GM21367 (cell line): Measurements from ENCODE around the gene LDHB.
"Not testable (repeated sequence)": the region's sequence is repeated elsewhere in the genome, so short reads cannot be mapped to it uniquely, and the experiment has no call there.

Source experiments
- ATAC-seq: cut with Tn5 transposase; IDR thresholded peaks from one replicate; pipeline ENCODE4 v1.9.1; 2021; ENCODE audit not compliant: unreplicated experiment

LDHB gene

DNA sequence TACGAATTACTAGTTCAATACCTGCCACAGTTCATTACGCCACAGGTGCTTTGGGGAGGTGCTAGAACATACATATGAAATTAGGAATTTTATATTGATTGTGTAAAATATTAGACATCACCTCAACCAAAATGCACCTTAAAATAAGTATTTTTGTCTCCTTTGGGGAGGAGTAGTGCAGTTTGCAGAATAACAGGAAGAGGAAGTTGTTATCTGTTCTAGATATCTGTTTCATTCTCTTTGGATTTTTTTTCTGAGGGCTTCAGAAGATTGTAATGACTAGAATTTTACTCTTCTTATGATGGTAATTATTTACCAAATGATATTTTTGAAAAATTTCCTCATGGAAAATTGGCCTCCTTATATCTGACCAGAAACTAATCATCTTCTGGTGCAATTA lies 43.1 kb downstream of the LDHB start:
- ATAC-seq, result no peak

DNA sequence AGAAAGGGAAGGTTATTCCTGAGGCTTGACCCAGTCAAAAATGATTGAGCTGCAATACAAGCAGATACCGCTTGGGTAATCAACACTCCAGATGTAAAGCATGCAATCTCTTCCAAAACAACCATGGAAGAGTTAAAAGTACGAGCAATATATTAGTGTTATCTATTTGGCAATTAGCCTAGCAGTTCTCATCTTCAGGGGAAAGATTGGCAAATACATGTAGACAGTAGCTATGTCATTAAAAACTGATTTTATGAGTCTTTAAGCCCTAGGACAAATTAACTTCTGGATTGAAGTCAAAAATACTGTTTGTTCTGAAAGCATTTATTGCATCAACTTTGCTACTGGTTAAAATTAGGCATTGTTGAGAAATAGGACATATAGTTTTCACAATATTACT lies 43.7 kb downstream of the LDHB start:
- no peak for ATAC-seq

DNA sequence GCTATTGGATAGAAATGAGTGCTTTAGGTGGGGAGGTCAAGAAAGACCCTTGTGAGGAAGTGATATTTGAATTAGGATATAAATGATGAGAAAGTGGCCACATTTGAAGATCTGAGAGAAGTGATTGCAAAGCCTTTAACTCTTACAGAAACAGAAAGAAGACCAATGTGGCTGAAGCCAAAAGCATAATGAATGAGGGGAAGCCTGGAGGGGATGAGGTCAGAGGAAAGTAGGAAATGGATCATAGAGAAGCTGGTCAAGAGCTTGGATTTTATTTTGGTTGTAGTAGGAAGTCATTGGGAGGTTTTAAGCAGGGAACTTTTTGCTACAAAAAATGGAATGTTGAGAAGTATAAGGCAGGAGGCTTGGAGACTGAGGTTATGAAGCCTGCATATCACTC lies 49.4 kb downstream of the LDHB start:
- no peak for ATAC-seq

DNA sequence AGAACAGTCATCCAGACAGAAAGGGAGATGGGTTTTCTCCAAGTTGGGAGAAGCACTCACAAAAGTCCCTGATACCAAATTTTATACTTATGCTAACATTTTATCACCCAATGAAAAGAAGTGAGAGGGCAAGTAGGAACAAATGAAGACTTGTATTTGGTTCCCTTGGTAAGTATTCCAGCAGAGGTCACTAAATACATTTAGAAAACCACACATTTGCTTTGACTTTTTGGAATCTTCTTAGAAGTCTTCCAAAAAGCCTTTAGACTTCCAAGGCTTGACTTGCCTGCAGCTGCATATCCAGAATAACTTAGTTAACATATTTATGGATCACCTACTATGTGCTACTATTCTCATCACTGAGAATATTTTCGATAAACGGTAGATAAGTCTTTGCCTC lies 49.9 kb downstream of the LDHB start:
- ATAC-seq, result no peak

DNA sequence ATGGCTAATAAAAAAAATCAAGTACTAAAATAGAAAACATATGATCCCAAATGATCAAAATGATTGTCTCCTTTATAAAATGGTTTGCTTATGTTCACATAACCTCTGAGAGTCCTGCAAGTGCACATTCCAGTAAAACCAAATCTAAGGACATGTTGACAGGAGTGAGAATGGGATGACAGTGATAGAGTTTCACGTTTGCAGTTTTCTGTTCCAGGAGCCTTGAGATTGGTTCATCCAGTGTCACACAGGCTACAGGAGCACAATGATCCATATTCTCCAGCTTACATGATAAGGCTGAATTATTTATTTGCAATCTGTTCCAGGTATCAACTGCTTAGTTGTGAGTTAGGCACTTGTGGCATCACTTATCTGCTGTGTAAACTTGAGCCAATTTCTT lies 51.5 kb downstream of the LDHB start:
- no peak for ATAC-seq

DNA sequence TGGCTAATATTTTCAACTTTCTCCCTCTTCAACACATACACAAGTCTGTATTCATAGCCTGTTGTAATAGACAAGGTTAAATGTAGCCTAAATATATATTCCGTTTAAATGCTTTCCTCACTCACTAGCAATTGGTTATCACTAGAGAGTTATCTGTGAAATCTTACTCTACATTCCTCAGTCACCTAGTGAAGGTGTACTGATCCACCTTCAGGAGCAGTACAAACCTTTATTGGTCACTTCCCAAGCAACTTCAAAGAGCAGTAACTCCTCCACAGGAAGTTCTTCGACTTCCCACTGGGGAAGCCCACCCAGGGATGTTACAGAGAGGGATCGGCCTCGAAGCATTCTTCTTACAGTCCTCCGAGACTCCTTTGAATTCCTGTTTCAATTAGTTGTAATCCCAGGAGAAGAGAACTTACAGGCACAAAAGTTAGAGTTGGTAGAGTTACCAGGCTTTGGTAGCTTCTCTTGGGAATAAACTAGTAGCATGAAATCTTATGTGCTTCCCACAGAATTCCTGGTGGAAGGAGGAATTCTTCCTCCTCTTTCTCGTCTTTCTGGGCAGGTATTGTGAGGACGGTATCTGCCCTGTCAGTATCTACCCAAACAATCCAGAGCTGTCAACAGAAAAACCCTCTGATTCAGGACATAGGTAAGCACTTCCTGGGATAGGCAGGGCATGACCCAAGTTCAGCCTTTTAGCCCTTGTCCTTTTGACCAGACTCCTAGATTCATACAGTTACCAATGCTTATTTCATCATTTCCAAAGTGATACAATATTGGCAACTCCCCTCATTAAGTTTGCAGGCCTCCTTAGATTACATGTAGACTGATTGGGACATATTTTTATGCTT lies 53.2 kb downstream of the LDHB start, which contains the start of gene GYS2:
Gene GYS2, minus strand, starts transcription at position 603 of the 857 bp plus-strand sequence. Its CDS starts 255 bp downstream, at position 348.
- ATAC-seq, result no peak

DNA sequence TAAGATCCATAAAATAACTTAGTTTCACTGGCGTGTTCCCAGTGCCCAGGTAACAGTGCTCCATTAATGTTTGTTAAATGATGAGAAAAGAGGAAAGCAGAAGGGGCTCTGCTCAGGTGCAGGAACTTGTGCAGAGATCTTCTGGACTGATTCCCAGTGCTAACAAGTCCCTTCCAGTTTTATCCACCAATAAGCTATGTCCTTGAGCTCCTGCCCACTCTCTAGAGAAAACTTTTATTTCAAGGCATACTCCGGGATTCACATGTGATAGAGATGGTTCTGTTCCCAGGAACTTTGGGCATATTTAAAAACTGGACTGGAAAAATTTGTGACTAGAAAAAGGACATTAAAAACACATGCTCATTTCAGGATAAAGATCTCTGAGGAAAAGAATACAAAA lies 54.9 kb downstream of the LDHB start:
- no peak for ATAC-seq

DNA sequence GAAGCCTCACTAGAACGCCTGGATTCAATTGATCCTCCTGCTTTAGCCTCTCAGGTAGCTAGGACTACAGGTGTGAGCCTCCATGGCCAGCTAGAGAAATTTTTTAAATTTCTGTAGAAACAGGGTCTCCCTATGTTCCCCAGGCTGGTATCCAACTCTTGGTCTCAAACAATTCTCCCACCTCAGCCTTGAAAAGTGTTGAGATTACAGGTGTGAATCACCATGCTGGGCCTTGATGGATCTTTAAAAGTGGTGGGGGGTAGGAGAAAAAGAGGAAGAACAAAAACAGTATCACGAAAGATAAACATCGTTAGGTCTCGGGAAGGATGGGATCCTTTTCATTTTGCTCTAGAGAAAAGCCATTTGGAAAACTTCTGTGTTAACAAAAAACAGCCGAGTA lies 57.4 kb downstream of the LDHB start:
- no peak for ATAC-seq

DNA sequence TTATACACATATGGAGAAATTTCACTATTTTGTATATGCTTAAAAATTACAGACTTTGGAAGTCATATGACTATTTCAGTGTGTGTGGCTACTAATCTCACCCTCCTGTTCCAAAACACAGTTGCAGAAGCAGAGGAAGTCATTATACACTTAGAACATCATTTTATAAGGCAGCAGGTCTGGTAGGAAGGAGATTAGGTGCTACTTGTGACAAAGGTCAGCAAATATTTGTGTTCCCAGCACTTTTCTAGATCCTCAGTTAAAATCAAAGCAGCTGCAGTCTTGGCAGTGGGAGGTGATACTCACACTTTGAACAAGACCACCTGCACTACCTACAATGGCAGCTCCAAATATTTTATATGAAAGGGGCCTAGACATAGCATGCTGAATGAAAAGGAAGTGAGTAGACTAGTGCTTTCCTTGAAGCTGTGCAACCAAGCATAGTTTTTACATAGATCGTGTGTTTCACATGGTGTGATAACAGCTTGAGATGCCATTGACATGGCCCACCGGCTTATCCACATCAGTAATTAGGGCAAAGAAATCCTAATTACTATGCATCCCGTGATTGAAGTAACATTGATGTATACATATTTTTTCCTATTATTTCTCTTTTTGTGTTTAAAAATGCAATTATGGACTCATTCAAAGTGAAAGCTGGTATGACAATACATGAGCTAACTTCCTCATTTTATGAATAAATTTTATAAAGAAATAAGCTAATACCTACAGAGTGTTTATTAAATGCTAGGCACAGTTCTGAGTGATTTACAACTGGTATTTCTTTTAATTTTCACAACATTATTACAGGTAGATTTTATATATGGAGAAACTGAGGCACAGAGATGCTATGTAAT lies 58.3 kb downstream of the LDHB start:
- no peak for ATAC-seq

DNA sequence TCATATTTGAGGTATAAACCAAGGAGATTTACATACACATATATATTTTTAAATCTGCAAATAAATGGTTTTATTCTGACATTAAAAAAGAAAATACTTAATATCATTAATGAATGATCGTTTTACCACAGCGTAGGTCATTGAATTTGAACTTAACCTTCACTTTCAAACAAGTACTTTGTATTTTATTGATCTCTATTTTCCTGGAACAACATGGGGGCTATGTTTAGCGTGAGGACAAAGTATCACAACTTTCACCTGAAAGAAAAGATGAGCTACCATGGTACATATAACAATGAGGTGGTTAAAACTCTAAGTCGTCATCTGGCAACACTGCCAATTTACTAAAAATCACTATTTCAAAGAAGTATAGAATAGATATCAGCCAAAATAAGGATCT lies 59.0 kb downstream of the LDHB start:
- no peak for ATAC-seq

DNA sequence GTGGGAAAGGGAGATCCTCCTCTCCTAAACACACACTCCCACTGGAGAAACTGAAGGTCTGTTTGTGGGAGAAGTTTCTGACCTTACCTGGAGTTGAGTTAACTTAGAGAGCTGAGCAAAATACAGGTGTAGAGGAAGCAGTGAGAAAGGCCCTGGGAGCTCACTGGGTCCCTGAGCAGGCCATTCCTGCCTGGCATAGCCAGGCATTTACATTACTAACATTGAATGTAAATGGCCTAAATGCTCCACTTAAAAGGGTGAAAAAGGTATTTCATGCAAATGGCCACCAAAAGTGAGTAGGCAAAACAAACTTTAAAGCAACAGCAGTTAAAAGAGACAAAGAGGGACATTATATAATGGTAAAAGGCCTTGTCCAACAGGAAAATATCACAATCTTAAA lies 62.3 kb downstream of the LDHB start:
- ATAC-seq, result not testable (repeated sequence)

DNA sequence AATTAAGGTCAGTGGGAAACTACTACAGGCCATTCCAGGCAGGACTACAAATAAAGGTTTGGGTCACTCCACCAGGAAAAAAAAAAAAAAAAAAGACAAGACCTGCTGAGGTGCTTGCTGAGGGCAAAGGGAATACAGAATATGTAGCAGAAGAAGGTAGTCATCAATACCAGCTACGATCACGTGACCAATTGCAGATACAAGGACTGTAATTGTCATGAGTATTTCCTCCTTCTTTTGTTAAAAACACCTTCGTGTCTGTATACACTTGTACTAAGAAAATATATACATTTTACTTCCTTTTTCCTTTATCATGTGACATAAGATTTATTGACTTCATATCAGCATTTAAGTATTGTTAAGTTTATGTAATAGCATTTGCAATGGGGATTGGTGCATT lies 72.2 kb downstream of the LDHB start:
- ATAC-seq, result no peak
